ENCODE data around the gene PADI6. TPM values are rescaled to one million over a fixed set of nuclear protein-coding genes. Genes with fewer than 3 reads are reported as not detected.

The PADI6 gene
- total and polyA plus RNA-seq, 9 of the 15 experiments (the other 6 are each of a cell fraction or from before 2014, with no cell fraction given): not detected

DNA sequence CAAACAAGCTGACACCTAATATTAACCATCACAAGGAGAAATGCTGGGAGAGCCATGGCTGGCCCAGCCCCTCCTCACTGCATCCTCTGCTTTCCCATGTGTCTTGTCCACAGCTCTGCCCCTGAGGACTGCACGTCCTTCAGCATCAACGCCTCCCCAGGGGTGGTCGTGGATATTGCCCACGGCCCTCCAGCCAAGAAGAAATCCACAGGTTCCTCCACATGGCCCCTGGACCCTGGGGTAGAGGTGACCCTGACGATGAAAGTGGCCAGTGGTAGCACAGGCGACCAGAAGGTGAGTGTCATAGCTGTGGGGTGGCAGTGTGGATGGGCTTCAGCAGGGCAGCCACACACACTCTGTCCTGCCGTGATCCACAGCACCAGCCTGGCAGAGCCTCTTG is 41.1 kb upstream of the PADI6 start (continued):
- TF ChIP-seq ZNF699 (CRISPR knock-in tag; IDR thresholded peaks at IDR 0.05; ENCODE audit: insufficient replicate concordance) (no peak), ZNF830 (CRISPR knock-in tag; IDR thresholded peaks at IDR 0.05) (no peak)
- TF ChIP-seq, protein P1, sequence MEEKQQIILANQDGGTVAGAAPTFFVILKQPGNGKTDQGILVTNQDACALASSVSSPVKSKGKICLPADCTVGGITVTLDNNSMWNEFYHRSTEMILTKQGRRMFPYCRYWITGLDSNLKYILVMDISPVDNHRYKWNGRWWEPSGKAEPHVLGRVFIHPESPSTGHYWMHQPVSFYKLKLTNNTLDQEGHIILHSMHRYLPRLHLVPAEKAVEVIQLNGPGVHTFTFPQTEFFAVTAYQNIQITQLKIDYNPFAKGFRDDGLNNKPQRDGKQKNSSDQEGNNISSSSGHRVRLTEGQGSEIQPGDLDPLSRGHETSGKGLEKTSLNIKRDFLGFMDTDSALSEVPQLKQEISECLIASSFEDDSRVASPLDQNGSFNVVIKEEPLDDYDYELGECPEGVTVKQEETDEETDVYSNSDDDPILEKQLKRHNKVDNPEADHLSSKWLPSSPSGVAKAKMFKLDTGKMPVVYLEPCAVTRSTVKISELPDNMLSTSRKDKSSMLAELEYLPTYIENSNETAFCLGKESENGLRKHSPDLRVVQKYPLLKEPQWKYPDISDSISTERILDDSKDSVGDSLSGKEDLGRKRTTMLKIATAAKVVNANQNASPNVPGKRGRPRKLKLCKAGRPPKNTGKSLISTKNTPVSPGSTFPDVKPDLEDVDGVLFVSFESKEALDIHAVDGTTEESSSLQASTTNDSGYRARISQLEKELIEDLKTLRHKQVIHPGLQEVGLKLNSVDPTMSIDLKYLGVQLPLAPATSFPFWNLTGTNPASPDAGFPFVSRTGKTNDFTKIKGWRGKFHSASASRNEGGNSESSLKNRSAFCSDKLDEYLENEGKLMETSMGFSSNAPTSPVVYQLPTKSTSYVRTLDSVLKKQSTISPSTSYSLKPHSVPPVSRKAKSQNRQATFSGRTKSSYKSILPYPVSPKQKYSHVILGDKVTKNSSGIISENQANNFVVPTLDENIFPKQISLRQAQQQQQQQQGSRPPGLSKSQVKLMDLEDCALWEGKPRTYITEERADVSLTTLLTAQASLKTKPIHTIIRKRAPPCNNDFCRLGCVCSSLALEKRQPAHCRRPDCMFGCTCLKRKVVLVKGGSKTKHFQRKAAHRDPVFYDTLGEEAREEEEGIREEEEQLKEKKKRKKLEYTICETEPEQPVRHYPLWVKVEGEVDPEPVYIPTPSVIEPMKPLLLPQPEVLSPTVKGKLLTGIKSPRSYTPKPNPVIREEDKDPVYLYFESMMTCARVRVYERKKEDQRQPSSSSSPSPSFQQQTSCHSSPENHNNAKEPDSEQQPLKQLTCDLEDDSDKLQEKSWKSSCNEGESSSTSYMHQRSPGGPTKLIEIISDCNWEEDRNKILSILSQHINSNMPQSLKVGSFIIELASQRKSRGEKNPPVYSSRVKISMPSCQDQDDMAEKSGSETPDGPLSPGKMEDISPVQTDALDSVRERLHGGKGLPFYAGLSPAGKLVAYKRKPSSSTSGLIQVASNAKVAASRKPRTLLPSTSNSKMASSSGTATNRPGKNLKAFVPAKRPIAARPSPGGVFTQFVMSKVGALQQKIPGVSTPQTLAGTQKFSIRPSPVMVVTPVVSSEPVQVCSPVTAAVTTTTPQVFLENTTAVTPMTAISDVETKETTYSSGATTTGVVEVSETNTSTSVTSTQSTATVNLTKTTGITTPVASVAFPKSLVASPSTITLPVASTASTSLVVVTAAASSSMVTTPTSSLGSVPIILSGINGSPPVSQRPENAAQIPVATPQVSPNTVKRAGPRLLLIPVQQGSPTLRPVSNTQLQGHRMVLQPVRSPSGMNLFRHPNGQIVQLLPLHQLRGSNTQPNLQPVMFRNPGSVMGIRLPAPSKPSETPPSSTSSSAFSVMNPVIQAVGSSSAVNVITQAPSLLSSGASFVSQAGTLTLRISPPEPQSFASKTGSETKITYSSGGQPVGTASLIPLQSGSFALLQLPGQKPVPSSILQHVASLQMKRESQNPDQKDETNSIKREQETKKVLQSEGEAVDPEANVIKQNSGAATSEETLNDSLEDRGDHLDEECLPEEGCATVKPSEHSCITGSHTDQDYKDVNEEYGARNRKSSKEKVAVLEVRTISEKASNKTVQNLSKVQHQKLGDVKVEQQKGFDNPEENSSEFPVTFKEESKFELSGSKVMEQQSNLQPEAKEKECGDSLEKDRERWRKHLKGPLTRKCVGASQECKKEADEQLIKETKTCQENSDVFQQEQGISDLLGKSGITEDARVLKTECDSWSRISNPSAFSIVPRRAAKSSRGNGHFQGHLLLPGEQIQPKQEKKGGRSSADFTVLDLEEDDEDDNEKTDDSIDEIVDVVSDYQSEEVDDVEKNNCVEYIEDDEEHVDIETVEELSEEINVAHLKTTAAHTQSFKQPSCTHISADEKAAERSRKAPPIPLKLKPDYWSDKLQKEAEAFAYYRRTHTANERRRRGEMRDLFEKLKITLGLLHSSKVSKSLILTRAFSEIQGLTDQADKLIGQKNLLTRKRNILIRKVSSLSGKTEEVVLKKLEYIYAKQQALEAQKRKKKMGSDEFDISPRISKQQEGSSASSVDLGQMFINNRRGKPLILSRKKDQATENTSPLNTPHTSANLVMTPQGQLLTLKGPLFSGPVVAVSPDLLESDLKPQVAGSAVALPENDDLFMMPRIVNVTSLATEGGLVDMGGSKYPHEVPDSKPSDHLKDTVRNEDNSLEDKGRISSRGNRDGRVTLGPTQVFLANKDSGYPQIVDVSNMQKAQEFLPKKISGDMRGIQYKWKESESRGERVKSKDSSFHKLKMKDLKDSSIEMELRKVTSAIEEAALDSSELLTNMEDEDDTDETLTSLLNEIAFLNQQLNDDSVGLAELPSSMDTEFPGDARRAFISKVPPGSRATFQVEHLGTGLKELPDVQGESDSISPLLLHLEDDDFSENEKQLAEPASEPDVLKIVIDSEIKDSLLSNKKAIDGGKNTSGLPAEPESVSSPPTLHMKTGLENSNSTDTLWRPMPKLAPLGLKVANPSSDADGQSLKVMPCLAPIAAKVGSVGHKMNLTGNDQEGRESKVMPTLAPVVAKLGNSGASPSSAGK (IDR thresholded peaks at IDR 0.05): no peak
